GM18909 (cell line): Measurements from ENCODE around the gene EVI5.
"Not testable (repeated sequence)": the region's sequence is repeated elsewhere in the genome, so short reads cannot be mapped to it uniquely, and the experiment has no call there.

Source experiments
- ATAC-seq: cut with Tn5 transposase; IDR thresholded peaks from one replicate; pipeline ENCODE4 v1.9.1; 2021; ENCODE audit warnings: mild to moderate bottlenecking; ENCODE audit not compliant: unreplicated experiment, poor library complexity

Gene EVI5

DNA sequence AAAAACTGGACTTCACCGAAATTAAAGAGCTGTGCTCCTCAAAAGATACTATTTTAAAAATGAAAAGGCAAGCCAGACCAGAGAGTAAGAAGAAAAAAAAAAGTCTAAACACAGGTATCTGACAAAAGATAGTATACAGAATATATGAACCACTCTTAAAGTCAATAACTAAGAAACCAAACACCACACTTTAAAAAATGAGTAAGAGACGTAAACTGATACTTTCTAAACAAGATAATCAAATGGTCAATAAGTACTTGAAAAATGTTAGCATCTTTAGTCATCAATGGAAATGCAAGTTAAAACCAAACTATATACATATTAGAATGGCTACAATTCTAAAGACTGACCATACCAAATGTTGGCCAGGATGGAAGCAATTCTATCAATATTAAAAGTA lies 77.6 kb downstream of the EVI5 start:
- no peak for ATAC-seq

DNA sequence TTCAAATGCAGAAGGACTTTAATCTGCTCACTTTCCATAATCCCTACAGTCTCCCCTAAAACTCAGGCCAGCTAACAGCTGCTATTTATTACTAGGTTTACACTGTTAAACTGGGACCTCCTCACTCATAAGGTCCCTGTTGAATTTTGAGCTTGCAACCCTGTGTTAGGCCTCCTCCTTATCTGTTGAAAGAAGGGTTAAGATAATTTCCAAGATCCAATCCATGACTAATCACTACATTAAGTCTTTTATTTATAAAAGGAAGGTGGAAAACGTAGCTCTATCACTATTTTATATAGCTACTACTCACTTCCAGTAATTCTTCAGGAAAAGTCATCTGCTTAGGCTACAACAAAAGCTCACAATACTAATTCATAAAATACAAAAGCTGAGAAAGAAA lies 79.5 kb downstream of the EVI5 start:
- no peak for ATAC-seq

DNA sequence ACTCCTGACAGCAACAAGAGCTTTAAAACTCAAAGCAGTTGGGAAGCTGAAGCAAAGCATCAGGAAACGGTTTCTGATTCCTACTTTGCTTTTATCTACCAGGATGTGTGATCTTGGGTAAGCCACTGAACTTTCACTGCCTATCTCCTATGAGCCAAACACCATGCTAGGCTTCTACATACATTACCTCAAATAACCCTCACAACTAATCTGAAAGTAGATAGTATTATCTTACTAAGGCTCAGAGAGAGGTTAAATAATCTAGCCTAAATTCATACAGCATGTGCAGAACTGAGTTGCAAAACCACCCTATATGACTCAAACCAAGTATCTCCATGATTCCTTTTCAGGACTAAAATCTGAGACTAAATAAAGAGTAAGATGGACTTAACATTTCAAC lies 83.8 kb downstream of the EVI5 start:
- ATAC-seq = no peak

DNA sequence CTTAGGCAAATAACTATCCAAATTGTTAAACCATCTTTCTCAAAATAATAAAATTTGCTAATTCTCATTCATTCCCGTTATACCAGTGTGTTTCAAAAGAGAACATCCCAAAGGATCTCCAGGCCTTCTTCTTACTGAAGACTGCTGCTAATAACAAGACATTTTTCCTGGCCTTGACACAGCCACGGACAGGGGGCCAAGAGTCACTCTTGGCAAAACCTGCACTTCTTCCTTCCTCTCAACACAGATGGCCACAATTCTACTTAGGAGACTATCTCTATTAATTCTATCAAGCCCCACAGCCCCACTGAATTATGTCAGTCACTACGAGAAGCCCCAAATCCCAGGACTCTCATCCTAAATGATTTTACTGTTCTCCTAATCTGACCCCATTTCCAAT lies 86.0 kb downstream of the EVI5 start:
- no peak for ATAC-seq

DNA sequence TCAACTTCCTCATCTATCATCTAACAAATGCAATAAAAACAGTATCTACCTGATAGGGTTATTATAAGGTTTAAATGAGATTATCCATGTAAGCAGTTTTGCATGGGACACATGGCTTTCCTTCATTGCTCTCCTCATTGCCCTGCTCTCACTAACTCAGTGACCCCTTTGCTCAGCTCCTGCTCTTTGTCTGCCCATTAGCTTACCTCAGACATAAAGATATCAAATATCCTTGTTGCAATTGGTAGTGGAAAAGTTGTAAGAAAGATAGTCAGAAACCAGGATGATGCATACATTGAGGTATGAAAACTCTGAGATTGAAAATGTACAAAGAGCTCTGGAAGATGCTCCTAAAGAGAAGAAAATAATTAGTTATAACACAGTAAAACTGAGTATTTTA lies 89.8 kb downstream of the EVI5 start:
- no peak for ATAC-seq

DNA sequence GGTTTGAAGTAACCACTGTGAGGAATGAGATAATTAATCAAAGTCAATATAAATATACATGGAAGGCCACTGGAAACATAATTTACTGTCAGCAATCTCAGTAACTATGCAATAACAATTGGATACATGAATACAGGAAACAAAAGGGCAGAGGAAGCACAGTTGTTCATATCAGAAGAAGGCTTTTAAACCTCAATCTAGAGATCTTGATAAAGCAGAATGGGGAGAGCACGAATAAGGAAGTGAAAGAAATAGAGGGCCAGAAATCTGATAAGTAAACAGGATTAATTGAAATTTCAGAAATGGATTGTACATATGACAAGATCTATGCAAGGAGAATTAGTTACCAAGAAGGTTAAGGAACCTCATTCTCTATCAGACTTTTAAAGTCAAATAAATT lies 93.0 kb downstream of the EVI5 start:
- no peak for ATAC-seq

DNA sequence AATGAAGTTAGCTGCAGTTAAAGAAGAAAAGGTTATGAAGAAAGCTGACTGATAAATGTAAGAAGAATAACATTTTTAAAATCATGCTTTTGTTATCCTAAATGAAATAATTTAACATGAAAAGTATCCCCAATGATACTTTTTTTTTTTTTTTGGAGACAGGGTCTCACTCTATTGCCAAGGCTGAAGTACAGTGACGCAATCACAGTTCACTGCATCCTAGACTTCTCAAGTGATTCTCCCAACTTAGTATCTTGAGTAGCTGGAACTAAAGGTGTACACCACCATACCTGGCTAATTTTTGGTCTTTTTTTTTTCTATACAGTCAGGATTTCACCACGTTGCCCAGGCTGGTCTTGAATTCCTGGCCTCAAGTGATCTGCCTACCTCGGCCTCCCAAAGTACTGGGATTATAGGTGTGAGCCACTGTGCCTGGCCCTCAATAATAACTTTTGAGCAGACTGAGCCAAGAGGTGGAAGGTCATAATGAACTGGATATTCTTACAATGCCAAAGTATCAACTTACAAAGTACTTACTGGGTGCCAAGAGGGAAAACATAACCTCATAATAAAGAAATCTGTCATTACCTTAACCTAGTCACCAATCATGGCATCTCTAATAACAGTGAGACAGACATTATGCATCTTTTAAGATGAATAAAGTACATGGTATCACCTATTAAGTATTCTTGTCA lies 94.5 kb downstream of the EVI5 start:
- no peak for ATAC-seq

DNA sequence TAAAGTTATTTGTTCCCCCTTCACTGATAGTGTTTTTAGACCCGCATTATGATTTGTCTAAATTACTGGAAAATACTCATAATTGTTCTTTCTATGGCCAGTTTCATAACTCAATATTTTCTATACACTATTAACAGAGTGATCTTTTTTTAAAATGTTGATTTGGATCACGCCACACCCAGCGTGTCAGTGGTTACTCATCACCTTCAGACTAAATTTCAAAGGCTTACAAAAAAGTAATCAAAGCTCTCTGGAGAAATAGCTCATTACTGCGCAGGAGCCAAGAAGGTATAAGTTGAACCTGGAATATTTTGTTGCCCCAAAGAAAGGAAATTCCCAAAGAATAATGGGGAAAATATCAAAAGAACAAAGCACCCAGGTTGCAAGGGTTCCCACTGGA lies 104.9 kb downstream of the EVI5 start:
- no peak for ATAC-seq

DNA sequence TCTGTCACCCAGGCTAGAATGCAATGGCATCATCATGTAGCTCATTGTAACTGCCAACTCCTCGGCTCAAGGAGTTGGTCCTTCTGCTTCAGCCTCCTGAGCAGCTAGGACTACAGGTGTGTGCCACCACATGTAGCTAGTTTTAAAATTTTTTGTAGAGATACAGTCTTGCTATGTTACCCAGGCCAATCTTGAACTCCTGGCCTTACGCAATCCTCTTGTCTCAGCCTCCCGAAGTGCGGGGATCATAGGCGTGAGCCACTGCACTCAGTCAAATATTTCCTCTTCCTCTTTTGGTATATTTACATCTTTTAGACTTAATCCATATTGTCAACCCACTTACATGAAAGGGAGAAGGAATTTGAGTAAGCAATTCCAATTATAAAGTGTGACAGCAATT lies 121.1 kb downstream of the EVI5 start:
- no peak for ATAC-seq

DNA sequence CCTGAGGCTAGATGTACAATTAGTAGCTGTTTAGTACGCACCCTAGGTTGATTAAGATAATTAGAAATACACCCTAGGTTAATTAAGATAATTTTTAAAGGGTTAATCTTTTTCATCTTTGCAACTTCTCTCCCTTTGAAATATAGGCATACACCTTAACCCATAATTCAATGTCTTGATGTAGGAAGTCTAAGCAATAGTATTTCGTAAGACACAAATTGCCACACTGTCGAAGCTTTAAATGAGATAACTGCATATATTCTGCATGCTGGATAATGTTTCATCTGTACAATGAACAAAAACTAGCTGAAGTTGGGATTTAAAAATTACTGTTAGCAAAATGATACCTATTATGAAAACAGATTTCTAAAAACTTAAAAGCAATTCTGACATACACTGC lies 122.9 kb downstream of the EVI5 start:
- ATAC-seq = no peak

DNA sequence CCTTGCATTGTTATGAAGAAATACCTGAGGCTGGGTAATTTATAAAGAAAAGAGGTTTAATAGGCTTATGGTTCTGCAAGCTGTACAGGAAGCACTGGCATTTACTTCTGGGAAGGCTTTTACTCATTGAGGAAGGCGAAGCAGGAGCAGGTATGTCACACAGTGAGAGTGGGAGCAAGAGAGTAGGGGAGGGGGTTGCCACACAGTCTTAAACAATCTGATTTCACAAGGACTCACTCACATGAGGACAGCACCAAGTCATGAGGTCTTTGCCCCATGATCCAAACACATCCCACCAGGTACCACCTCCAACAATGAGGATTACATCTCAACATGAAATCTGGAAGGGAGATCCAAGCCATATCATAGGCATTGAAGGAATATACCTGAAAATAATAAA lies 127.2 kb downstream of the EVI5 start:
- ATAC-seq = no peak

DNA sequence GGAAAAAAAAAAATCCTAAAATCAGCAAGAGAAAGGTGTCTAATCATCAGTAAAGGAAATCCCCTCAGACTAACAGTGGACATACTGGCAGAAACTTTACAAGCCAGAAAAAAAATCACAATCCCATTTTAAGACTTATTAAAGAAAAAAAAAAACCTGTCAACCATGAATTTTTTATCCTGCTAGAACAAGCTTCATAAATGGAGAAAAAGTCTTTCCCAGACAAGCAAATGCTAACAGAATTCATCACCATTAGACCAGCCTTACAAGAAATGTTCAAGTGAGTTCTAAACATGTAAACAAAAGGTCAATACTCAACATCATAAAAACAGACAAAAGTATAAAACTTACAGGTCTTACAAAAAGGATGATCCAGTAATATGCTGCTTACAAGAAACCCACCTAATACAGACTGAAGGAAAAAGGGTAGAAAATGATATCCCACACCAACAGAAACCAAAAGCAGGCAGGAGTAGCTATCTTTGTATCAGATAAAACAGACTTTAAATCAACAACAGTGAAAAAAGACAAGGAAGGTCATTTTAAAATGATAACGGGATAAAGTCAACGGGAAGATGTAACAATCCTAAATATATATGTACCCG lies 129.6 kb downstream of the EVI5 start:
- ATAC-seq = no peak

DNA sequence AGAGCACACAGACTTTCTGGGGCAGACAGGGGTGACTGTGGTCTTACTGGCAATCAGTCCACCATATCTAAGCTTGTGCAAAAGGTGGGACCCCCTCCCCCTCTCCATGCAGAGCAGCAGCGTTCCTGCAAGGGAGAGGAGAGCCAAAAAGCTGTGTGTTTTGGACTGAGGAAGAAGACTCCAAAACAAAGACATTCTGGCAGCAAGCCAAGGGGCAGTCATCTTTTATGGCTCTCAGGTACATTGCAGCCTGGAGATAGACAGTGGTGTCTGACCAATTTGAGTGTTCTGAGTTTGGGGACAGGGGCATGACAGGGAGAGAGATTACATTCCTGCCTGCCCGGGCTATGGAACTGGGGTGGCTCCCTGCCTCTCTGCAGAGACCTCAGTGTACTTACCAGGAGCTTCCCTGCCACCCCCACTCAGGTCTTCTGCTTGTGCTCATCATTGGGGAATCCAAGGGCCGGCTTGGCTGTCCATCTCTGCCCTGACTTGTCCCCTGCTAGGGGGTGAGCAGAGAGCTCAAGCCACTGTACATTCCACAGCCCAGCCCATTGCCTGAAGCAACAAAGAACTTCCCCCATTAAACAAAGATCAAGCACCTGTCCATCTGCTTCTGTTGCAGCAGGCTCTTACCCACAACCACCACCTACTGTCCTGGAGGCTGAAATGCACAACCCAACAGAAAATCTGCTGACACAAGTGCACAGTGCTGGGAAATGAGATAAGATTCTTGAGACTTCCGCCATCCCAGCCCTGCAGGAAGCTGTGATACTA lies 131.1 kb downstream of the EVI5 start:
- ATAC-seq = no peak

DNA sequence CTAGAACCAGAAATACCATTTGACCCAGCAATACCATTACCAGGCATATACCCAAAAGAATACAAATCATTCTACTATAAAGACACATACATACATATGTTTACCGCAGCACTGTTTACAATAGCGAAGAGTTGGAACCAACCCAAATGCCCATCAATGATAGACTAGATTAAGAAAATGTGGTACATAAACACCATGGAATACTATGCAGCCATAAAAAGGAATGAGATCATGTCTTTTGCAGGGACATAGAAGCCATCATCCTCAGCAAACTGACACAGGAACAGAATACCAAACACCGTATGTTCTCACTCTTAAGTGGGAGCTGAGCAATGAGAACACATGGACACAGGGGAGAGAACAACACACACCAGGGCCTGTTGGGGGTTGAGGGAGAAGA lies 144.2 kb downstream of the EVI5 start:
- ATAC-seq = not testable (repeated sequence)

DNA sequence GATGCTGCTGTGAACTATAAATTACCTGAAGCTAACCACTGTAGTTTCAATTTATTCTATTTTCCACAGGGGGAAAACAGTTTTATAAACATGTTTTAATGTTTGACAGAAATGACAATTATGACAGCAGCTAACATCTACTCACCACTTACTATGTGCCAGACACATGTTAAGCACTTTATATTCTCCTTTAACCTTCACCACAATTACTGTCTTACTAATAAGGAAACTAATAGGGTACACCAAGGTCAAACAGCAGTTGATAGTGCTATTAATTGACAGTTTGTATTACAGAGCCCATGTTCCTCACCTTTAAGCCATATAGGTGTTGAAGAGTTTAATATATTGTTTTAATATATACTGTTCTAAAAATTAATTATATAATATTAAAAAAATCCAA lies 146.4 kb downstream of the EVI5 start:
- ATAC-seq = no peak

DNA sequence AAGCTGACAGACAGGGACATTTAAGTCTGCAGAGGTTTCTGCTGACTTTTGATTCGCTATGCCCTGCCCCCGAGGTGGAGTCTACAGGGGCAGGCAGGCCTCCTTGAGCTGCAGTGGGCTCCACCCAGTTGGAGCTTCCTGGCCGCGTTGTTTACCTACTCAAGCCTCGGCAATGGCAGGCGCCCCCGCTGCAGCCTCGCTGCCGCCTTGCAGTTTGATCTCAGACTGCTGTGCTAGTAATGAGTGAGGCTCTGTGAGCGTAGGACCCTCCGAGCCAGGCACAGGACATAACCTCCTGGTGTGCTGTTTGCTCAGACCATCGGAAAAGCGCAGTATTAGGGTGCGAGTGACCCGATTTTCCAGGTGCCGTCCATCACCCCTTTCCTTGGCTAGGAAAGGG lies 149.7 kb downstream of the EVI5 start:
- not testable (repeated sequence) for ATAC-seq

DNA sequence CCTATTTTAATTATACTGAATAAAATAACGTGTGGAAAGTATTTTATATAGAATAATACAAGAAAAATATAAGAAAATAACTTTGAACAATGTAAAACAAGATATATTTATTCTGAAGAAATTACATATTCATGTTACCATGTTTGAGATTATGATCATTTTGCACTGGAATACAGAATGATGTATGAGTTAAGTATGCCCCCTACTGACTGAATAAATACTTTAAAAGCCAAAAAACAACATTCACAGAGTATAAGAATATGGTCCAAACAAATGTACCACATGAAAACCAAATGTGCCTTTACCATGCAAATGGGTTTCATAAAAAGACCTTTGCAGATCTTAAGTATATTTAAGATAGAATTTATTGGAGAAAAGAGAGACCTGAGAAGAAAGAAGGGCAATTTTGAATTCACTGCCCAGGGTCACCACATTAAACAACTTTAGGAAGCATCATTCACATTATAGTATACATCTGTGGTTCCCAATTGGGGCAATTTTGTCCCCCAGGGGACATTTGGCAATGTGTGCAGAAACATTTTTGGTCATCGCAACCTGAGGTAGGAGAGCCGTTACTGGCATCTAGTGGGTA lies 161.6 kb downstream of the EVI5 start:
- ATAC-seq = peak; percentile 47

DNA sequence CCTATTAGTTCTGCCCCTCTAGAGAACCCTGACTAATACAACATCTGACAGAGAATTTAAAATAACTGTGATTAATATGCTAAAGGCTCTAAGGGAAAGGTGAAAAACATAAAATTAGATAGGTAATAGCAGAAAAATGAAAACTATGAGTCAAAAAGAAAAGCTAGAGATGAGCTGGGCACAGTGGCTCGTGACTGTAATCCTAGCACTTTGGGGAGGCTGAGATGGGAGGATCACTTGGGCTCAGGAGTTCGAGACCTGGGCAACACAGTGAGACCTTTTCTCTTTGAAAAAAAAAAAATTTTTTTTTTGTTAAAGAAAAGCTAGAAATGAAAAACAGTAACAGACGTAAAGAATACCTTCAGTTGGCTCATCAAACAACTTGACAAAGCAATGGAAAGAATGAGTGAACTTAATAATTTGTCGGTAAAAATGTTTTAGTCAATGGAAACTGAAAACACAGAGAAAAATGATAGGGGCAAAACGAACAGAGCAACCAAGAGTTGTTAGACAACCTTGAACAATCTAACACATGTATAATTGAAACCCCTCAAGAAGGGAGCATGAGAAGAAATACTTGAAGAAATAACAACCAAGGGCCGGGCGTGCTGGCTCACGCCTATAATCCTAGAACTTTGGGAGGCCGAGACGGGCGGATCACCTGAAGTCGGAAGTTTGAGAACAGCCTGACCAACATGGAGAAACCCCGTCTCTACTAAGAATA lies 165.3 kb downstream of the EVI5 start:
- ATAC-seq = no peak

DNA sequence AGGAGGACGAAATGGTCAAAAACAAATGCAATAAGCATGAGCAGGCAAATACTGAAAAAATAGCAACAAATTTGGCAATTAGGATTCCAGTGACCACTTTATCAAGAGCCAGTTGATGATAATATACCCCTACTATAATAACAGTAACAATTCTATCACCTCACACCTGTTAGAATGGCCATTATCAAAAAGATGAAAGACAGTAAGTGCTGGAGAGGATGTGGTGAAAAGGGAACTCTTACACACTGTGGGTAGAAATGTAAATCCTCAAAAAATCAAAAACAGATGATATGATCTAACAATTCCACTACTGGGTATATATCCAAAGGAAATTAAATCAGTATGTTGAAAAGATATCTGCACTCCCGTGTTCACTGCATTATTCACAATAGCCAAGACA lies 183.9 kb downstream of the EVI5 start:
- no peak for ATAC-seq

DNA sequence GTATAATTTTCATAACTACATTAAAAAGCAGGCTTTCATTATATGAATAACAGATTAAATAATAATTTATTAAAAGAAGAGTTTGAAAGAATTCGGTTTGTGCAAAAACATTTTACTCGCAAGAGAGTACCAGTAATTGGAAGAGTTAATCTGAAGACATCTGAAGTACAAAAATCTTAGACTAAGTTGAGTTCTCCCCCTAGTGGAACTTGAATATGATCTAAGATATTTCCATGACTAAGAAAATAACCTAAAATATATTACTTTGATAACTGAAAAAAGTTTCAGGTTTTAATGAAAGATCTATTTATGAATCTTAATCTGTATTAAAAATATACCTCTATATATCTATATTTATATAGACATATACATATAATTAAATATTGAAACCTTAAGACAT lies 185.7 kb downstream of the EVI5 start:
- peak; percentile 59 for ATAC-seq

DNA sequence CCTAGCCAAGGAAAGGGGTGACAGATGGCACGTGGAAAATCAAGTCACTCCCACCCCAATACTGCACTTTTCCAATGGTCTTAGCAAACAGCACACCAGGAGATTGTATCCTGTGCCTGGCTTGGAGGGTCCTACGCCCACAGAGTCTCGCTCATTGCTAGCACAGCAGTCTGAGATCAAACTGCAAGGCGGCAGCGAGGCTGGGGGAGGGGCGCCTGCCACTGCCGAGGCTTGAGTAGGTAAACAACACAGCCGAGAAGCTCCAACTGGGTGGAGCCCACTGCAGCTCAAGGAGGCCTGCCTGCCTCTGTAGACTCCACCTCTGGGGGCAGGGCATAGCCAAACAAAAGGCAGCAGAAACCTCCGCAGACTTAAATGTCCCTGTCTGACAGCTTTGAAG lies 195.5 kb downstream of the EVI5 start:
- not testable (repeated sequence) for ATAC-seq
